Stimulated activated naive CD8-positive, alpha-beta T cell treated with anti-CD3 and anti-CD28 coated beads, Interleukin-15, Interleukin-2, amounts not matched to agents 100 ng/mL and 50 ng/mL, for 24 hours (primary cell): ENCODE measurements around the gene PRKCZ.
"Not testable (repeated sequence)": the region's sequence is repeated elsewhere in the genome, so short reads cannot be mapped to it uniquely, and the experiment has no call there.

Experiments
- H3K27ac Mint-ChIP-seq: one replicate; pipeline ENCODE4 v1.8.0; 2021; ENCODE audit warnings: mild to moderate bottlenecking, mixed read lengths
- H3K27me3 Mint-ChIP-seq: one replicate; pipeline ENCODE4 v1.8.0; 2021; ENCODE audit warnings: mixed read lengths
- H3K36me3 Mint-ChIP-seq: one replicate; pipeline ENCODE4 v1.8.0; 2021; ENCODE audit warnings: low read depth, mixed read lengths
- H3K4me1 Mint-ChIP-seq: one replicate; pipeline ENCODE4 v1.8.0; 2021; ENCODE audit warnings: low read depth, mixed read lengths
- H3K4me3 Mint-ChIP-seq: one replicate; pipeline ENCODE4 v1.8.0; 2021; ENCODE audit warnings: mild to moderate bottlenecking, mixed read lengths
- H3K9me3 Mint-ChIP-seq: one replicate; pipeline ENCODE4 v1.8.0; 2021; ENCODE audit warnings: mixed read lengths

The PRKCZ gene

DNA sequence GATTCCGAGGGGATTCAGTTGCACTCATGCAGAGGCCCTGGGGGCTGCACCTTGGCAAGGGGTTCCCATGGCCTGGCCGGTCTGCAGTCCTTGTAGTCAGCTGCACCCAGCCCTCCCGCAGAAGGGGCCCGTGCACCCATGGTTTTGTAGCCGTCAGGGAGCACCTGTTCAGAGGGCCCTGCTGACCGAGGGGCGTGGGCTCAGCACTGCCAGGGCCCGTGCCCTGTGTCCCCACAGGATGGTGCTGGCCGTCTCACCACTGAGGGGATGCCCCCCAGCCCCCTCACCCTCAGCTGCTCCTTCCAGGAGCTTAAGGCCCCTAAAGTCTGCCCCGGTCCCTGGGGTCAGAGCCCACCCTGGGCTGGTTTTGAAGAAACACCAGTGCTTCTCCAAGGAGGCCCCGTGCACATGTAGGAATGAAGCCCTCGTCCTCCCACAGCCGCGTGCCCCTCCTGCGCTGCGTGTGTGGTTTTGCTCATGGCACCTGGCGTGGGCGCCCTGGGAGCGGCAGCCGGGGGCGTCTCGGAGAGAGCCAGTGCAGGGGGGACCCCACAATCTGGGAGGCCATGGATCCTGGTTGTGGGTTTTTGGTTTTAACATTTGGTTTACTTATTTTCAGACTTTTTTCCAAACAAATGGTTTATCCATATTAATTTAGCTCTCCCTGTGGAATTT is 40.1 kb downstream of the PRKCZ start:
- Mint-ChIP-seq H3K36me3 (no peaks in the 10 kb centered on the region), H3K4me3 (no peak overlapping the region), H3K27ac (no peak overlapping the region), H3K9me3 (no peaks in the 10 kb centered on the region), H3K4me1 (peaks cover 3% of the 10 kb centered on the region), H3K27me3 (no peaks in the 10 kb centered on the region)

DNA sequence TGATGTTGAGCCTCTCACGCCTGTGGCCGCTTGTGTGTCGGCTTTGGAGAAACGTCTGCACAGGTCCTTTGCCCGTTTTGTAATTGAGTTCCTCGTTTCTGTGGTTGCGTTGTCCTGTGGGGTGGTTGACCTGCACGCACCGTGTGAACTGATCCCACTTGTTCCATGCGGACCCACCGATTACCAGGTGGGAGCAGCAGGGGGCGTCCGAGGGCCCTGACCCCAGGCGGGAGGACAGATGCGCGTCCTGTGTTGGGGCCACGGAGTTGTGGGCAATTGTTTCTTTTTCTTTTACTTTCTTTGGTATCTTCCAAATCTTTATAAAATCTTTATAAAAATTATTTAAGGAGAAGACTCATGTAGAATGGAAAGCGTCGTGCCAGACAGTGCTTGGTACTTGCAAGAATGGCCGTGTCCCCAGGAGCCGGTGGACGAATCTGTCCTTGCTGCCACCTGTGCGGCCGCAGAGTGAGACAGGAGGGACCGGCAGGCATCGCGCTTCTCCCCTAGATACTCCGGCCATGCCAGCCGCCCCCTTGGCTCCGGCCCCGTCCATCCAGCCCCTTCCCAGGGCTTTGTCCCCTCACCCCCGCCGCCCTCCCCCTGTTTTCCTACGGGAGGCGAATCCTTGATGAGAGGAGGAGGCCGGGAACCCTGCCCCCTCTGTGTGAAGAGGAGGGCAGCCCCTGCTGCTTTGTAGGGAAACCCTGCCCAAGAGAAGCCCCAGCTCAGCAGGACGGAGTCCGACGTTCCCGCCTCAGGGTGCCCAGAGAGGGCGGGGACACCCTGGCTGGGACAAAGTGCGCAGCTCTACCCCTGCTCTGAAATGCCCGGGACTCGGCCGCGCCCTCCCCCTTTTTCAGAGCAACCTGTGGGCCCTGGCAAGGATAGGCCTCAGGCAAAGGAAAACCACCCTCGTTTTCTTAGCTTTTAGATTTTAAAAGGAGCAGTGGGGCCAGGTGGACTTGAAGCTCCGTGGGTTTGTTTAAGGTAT is 41.7 kb downstream of the PRKCZ start:
- no peaks in the 10 kb centered on the region for H3K9me3 Mint-ChIP-seq
- no peaks in the 10 kb centered on the region for H3K36me3 Mint-ChIP-seq
- H3K27me3 Mint-ChIP-seq, result no peaks in the 10 kb centered on the region
- H3K4me1 Mint-ChIP-seq, result peaks cover 3% of the 10 kb centered on the region
- H3K4me3 Mint-ChIP-seq, result no peak overlapping the region
- H3K27ac Mint-ChIP-seq, result no peak overlapping the region

DNA sequence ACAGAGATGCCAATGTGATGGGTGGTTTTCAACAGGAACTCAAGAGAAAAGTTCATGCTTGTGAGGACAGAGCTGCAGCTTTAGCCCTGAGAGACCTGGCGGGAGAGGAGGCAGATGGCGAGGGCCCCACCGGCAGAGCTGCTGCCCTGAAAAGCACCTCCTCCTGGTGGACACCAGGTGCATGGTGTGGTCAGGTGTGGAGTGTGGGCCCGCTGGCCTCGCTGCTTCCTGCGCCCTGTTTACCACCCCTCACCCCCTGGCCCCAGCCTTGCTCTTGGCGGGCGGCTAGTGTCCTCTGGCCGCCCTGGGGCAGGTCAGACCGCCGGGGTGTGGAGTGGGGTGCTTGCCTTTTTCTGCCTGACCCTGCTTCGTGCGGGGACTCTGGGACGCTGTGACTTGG is 42.8 kb downstream of the PRKCZ start:
- H3K9me3 Mint-ChIP-seq, result peaks cover 4% of the 10 kb centered on the region

DNA sequence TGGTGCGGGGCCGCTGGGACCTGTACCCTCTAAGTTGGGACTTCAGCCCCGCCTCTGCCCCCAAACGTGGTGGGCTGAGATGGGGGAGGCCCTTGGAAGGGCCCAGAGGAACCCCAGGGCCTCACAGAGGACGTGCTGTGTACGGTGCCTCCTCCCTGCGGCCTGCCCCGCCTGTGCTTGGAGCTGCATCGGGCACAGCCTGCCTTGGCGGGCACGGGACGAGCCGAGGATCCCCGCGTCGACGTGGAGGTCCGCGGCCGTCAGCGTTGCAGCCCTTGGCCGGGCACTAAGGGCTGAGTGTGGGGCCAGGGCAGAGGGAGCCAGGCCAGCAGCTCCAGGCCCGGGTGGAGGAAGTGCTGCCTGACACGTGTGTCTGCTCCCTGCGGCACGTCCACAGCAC is 43.4 kb downstream of the PRKCZ start:
- Mint-ChIP-seq H3K36me3 (peaks cover 7% of the 10 kb centered on the region), H3K4me3 (no peak overlapping the region), H3K4me1 (peaks cover 3% of the 10 kb centered on the region), H3K27me3 (no peaks in the 10 kb centered on the region), H3K9me3 (peaks cover 4% of the 10 kb centered on the region), H3K27ac (no peak overlapping the region)

More for the DNA sequence above, 42.8 kb downstream of the PRKCZ start:
- Mint-ChIP-seq H3K27me3 (no peaks in the 10 kb centered on the region), H3K27ac (no peak overlapping the region), H3K36me3 (peaks cover 5% of the 10 kb centered on the region), H3K4me3 (no peak overlapping the region), H3K4me1 (peaks cover 3% of the 10 kb centered on the region)

DNA sequence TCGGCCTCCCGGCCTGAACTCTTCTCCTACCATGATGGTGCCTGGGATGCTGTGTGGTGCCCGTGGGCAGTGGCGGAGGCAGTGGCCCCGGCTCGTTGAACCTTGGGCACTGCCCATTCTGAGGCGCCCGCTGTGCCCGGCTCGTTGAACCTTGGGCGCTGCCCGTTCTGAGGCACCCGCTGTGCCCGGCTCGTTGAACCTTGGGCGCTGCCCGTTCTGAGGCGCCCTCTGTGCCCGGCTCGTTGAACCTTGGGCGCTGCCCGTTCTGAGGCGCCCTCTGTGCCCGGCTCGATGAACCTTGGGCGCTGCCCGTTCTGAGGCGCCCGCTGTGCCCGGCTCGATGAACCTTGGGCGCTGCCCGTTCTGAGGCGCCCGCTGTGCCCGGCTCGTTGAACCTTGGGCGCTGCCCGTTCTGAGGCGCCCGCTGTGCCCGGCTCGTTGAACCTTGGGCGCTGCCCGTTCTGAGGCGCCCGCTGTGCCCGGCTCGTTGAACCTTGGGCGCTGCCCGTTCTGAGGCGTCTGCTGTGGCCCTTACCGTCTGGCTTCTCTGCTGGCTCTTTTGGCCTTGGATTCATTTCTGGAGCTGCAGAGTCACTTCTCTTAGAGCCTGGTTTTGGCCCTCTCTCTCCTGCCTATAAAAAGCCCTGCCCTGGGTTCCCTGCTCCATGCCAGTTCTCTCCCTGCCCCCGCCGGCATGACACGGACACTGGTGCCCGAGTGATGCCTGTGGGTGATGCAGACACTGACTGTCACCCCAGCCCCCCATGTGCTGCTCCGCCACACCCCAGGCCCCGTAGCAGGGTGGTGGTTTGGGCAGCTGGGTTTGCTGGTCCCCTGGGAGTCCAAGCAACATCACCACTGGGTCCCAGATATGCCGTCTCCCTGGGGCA is 44.3 kb downstream of the PRKCZ start:
- H3K27me3 Mint-ChIP-seq, H3K4me3 Mint-ChIP-seq, H3K27ac Mint-ChIP-seq, H3K9me3 Mint-ChIP-seq, H3K4me1 Mint-ChIP-seq: not testable (repeated sequence)
- H3K36me3 Mint-ChIP-seq, result peaks cover 11% of the 10 kb centered on the region

DNA sequence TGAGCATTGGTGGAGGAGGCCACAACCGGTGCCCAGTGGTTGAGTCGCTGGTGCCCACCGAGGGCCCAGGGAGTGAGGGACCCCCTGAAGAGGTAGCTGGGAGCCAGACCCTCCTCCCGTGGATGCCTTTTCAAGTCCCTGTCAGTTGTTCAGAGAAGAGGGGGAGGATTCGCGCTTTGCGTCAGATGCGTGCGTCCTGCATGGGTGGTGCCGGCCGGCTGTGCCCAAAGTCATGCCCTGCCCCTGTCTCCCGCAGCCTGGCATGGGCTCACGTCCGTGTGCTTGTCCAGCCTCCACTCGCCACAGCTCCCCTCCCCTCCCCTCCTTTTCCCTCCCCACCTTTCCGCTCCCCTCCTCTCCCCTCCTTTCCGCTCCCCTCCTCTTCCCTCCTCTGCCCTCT is 45.2 kb downstream of the PRKCZ start:
- Mint-ChIP-seq H3K36me3 (peaks cover 11% of the 10 kb centered on the region), H3K4me3 (no peak overlapping the region), H3K27me3 (no peaks in the 10 kb centered on the region), H3K27ac (no peak overlapping the region), H3K4me1 (peaks cover 6% of the 10 kb centered on the region), H3K9me3 (peaks cover 4% of the 10 kb centered on the region)

DNA sequence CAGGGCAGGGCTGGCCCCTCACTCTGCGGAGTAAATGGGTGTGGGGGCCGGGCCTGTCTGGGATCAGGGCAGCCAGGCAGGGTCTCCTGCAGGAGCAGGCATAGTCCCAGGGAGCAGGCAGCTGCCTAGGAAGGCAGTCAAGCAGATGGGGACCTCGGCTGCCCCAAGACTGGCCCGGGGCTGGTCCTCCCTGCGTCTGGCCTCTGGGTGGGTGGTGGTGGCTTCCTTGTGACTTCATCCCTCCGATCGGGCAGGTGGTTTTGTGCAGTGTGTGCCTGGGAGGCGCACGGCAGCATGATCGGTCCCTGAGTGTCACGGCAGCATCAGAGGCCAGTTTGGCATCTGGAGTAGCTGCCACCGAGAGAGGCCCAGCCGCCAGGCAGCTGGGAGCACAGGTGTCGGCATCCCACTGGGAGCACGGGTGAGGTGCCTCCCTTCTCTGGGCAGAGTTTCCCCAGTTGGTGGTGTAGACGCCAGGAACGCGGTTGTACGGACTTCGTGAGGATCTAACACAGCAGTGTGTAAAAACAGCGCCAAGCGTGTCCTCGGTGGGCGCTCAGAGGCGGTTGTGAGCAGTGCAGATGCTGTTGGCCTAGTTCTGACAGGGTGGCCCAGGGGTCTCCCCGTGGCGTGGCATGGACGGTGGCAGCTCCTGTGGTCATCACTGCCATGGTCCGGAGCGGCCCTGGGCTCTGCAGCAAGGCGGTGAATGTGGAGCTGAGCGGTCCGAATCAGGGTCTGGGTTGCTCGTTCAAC is 45.9 kb downstream of the PRKCZ start:
- H3K27me3 Mint-ChIP-seq, result no peaks in the 10 kb centered on the region
- no peak overlapping the region for H3K4me3 Mint-ChIP-seq
- H3K9me3 Mint-ChIP-seq, result peaks cover 4% of the 10 kb centered on the region
- H3K27ac Mint-ChIP-seq, result no peak overlapping the region
- peaks cover 7% of the 10 kb centered on the region for H3K4me1 Mint-ChIP-seq
- H3K36me3 Mint-ChIP-seq, result peaks cover 11% of the 10 kb centered on the region

DNA sequence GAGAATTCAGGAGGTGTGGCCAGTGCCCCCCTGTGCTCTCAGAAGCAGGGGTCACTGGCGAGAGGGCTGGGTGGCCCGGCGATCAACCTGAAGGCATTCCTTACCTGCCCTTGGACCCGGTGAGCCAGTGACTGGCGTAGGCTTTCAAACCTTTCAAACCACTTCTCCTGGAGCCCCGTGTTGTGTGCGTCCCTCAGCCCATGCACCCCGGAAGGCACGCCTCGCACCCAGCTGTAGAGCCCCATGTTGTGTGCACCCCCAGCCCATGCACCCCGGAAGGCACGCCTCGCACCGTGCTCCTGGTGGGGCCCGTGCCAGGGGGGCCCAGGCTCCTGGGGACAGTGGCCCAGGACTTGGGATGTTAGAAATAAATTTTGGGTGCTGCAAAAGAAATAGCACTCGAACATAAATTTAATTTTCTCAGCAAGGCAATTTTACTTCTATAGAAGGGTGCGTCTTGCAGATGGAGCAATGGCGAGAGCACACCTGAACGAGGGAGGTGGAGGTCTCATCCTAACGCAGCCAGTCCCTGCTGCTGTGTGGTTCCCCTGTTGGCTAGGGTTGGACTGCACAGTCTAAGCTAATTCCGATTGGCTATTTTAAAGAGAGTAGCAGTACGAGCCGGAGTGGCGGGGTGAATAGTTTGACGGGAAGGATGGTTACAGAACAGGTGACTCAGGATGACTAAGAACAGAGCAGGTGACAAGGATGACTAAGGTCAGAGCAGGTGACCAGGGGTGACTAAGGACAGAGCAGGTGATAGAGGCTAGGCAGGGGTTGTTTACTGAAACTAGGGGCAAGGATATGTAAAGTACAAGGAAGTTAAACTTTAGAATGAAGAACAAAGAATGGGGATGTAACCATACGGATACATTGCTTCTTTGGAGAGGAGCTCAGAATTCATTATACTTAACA is 47.4 kb downstream of the PRKCZ start:
- peaks cover 4% of the 10 kb centered on the region for H3K9me3 Mint-ChIP-seq
- peaks cover 4% of the 10 kb centered on the region for H3K4me1 Mint-ChIP-seq
- no peak overlapping the region for H3K27ac Mint-ChIP-seq
- no peak overlapping the region for H3K4me3 Mint-ChIP-seq
- H3K36me3 Mint-ChIP-seq, result peaks cover 11% of the 10 kb centered on the region
- no peaks in the 10 kb centered on the region for H3K27me3 Mint-ChIP-seq

DNA sequence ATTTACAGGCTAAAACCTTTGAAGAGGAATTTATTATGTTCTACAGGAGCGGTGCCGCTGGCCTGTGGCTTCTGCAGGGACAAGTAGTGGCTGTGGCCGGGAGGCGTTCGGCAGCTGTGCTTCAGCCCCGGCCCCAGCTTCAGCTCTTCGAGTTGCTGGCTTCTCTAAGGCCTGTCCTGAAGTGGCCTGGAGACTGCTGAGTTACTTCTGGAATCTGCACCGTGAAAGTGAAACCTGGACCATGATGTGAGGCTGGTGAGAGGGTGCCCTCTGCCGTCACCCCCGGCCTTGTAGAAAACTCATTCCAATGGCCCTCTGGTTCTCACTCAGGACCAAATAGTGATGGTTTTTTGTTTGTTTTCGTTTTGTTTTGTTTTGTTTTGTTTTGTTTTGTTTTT is 48.1 kb downstream of the PRKCZ start:
- Mint-ChIP-seq H3K27ac (no peak overlapping the region), H3K27me3 (no peaks in the 10 kb centered on the region), H3K9me3 (peaks cover 4% of the 10 kb centered on the region), H3K4me1 (peaks cover 4% of the 10 kb centered on the region), H3K36me3 (peaks cover 11% of the 10 kb centered on the region), H3K4me3 (no peak overlapping the region)

DNA sequence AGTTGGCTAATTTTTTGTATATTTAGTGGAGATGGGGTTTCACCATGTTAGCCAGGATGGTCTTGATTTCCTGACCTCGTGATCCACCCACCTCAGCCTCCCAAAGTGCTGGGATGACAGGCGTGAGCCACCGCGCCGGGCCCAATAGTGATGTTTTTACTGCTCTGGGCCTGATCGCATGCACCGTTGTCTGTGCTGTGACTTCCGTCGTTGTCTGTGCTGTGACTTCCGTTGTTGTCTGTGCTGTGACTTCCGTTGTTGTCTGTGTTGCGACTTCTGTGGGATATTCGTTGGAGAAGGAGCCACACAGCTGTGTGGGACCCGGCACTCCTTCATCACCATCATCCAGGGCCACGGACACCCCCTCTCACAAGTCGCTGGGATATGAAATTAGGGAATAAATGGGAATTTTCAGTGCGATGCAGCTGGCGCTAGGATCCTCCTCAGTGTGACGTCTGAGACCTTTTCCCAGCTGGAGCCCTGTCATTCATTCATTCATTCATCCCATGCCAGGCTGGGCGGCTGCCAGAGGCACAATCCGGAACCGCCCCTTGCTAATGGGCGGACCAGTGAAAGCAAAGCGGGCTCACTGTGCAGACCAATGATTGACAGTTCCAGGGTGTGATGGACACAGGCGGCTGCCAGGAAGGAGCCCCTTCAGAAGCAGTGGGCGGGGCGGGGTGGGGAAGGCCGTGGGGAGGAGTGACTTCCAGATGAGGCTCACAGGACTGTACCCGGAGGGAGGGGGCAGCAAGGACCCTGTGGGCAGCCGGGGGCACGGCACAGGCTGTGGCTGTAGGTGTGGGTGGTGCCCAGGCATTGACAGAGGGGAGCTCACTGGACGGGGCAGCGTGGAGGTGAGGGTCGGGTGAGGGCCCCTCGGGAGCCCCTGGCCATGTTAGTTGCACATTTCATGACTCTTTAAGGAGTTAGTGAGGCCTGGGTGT is 48.9 kb downstream of the PRKCZ start:
- Mint-ChIP-seq H3K36me3 (peaks cover 11% of the 10 kb centered on the region), H3K4me3 (no peak overlapping the region), H3K27ac (no peak overlapping the region), H3K4me1 (peaks cover 4% of the 10 kb centered on the region), H3K27me3 (no peaks in the 10 kb centered on the region), H3K9me3 (peaks cover 4% of the 10 kb centered on the region)

DNA sequence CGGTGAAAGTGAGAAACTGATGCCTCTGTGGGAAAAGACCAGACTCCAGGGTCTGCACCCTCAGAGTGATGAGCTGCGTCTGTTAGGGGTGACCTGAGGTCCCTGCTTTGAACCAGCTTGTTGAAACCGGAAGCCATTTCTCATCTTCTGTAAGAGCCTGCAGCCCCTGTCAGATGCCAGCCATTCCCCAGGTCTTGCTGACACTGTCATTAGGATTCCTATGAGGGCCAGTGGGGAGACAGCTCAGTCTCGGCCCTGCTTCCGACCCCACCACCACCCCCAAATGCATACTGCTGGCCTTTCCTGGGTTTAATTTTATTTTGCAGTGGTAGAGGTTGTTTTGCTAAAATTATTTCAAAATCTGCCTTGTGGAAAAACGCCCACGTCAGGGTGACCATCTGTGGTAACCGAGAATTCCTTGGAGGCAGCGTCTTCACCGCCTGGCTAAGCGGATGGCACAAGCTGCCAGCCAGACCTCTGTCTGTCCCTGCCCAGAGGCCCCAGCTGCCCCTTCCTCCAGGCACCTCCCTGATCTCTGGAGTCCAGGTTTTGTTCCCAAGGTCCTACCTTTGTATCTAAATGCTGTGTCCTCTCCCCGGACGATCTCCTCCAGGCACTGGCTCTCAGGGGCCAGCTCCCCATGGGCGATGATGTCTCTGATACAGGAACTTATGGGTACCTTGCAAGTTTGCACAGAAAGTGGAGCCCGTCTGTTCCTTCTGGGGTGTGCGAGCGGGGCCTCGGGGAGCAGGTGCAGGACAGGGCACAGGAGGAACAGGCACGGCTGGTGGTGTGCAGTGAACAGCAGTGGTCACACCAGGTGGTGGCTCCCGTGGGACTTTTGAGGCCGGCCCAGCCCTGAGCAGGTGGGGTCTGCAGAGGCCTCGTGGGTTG is 49.9 kb downstream of the PRKCZ start:
- Mint-ChIP-seq H3K4me3 (no peak overlapping the region), H3K27me3 (no peaks in the 10 kb centered on the region), H3K9me3 (peaks cover 4% of the 10 kb centered on the region)

DNA sequence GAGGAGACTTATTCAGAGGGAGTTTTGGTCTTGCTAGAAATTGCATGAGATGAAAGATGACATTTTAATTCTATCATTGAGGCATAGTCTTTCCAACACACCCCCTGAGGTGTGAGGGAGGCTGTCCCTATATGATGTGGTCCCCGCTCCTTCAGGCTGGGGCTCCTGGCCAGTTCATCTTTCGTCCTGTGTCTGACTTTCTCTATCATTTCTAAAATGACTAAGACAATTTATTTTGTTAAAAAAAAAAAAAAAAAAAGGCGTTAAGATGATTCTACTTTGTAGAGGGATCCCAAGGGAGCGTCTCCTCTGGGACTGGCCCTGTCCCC is 50.5 kb downstream of the PRKCZ start:
- Mint-ChIP-seq H3K27ac (no peak overlapping the region), H3K36me3 (peaks cover 11% of the 10 kb centered on the region), H3K27me3 (no peaks in the 10 kb centered on the region), H3K4me1 (peaks cover 4% of the 10 kb centered on the region), H3K4me3 (no peak overlapping the region), H3K9me3 (peaks cover 4% of the 10 kb centered on the region)

More for the DNA sequence above, 49.9 kb downstream of the PRKCZ start:
- Mint-ChIP-seq H3K36me3 (peaks cover 11% of the 10 kb centered on the region), H3K27ac (no peak overlapping the region), H3K4me1 (peaks cover 4% of the 10 kb centered on the region)
